HG03064 (cell line): ENCODE measurements around the gene GAMT.
"Not testable (repeated sequence)": the region's sequence is repeated elsewhere in the genome, so short reads cannot be mapped to it uniquely, and the experiment has no call there.

Source experiments
- ATAC-seq: cut with Tn5 transposase; IDR thresholded peaks from one replicate; pipeline ENCODE4 v1.9.1; 2021; ENCODE audit warnings: low read depth; ENCODE audit not compliant: unreplicated experiment

GAMT gene

GRCh38 chr19:1420085-1420484 lies 18.7 kb upstream of the GAMT start:
- not testable (repeated sequence) for ATAC-seq

DNA sequence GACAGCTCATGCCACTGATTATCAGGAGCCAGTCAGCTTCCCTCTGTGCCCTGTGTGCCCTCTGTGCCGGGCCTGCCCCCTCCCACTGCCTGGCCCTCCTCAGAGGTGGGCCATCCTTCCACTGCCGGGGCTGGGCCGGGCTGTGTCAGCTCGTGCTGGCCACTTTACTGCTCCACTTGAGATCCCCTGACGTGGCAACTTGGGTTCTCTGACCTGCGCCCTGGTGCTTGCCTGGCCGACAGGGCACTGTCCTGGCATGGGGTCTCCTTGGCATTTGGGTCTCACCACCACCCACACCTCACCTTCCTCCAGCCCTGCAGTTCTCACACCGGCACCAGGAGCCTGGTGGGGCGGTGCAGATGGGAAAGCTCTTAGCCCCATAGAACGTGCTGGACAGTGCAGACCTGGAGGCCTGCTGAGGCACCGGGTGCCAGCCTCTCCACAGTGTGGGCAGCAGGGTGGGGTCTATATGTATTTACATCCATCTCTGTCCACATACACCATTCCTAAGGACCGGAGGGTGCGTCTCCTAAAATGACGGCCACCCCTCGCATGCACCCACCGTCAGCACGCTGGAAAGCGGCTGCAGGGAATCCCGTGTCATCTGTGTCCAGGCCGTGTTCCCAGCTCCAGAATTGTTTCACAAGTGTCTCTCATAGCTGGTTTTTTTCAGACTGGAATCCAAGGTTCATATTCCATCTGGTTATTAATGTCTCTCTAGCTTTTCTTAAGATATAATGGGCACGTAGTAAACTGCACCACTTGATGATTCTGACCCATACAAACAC lies 17.8 kb upstream of the GAMT start:
- no peak for ATAC-seq

DNA sequence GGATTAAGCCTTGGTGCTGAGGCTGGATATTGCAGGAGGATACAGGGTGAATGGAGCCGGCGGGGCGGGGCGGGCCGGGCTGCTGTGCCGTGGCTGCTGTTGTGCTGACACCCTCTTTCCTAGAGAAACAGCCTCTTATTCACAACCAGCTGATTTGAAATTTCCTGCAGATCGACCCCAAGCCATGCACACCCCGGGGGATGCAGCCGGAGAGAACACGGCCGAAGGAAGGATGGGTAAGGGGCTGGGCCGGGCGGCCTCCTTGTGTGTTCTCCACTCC lies 17.1 kb upstream of the GAMT start:
- ATAC-seq = no peak

- ATAC-seq = no peak
Observed at GRCh38 chr19:1417681-1418495, 16.5 kb upstream of the GAMT start.

DNA sequence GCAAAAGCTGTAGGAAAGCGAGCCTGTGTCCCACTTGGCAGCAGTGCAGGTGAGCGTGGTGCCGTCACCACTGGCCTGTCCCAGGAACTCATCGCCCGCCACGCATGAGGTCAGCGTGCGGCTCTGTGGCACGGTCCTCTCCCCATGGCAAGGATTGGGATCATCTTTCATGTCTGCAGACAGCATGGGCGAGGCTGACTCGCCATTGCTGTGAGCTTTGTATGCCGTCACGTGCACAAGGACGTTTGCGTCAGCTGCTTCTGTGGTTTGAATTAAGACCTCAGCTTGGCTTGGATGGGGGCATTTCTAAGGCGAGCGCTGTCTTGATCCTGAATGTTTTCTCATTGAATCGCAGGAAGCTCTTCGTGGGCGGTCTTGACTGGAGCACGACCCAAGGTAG lies 15.8 kb upstream of the GAMT start:
- ATAC-seq = no peak

- no peak for ATAC-seq
Observed at GRCh38 chr19:1416014-1416841, 14.9 kb upstream of the GAMT start.

DNA sequence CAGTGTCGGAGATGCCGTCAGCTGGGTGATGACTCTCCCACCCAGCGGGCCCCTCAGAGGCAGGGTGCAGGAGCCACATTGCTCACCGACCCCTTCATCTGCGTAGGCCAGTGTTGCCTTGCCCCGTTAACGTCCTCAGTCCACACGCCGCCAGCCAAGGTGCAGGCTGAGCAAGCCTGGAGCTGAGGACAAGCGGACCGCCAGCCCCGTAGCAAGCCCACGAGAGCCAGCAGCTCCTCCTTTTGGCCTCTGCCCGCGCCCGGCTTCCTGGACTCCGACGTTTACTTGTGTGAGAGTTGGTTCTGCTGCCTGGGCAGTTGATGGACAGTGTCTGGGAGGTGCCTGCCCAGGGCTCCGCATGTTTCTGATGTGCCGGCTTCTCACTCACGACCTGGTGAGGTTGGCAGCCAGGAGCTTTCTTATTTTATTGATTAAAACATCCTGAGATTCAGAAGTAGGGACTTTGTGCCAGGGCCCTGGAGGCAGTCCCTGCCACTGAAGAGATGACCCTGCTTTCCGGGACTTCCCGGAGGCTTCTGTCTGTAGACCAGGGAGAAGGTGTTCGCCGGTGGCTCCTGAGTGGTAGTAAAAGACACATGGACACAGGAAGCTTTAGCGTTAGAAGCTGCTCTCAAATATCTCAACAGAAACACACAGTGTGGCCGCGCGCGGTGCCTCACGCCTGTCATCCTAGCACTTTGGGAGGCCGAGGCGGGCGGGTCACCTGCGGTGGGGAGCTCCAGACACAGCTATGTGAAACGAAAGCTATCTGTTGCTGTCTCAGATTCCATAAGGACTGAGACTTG lies 11.9 kb upstream of the GAMT start:
- no peak for ATAC-seq

GRCh38 chr19:1412323-1412923 lies 11.1 kb upstream of the GAMT start:
- no peak for ATAC-seq

- no peak for ATAC-seq
Observed at GRCh38 chr19:1411255-1412191, 10.2 kb upstream of the GAMT start.

DNA sequence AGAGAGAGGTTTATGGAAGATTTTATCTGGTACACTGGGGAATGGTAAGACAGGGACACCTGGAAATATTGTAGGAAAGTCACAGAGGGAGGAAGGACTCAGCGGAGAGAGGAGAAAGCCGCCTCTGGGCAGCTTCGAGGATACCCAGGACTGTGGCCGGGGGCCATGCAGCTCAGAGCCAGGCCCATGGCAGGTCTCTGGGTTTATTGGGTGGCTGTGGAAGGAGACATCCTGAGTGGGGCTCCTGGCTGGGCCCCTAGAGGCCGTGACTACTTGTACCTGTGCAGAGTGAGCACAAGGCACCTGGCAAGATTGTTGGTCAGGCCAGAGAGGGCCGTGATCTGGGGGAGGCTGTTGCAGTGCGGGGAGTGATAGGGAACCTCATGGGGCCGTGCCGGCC lies 9.4 kb upstream of the GAMT start:
- no peak for ATAC-seq

- no peak for ATAC-seq
Observed at GRCh38 chr19:1410136-1410786, 8.9 kb upstream of the GAMT start.

DNA sequence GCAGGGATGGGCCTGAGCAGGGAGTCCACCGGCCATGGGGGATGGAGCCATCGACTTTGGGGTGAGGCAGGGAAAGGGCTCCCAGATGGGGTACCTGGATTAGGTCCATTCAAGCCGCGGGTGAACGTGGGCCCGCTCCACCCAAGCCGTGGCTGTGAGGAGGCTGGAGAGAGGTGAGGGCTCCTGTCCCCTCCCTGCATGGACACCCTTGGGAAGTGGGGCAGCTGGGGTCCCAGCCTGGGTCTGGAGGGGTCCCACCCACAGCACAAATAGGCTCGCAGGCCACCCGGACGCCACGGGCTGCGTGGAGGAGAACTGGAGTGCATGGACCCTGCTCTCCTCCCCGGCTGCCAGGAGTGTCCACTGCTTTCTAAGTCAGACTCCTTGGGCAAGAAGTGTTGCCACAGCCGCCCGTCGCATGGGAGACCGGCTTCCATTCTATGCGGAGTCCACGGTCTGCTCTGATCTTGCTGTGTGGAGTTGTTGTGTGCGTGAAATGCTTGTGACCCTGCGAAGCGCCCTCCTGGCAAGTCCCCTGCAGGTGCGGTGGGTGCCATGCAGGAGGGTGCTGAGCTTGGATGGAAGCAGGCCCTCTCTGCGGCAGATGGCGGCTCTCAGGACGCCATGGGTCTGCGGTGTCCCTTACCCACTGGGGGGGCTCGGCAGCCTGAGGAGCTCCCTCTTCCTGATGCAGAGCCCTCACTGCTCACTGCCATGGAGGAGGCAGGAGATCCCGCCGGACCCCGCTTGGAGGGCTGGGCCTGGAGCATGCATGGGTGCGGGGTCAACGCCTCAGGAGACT lies 8.1 kb upstream of the GAMT start:
- ATAC-seq = no peak

- peak; percentile 15 for ATAC-seq
Observed at GRCh38 chr19:1408300-1409203, 7.2 kb upstream of the GAMT start.

- peak; percentile 31 for ATAC-seq
Observed at GRCh38 chr19:1407528-1408299, 6.4 kb upstream of the GAMT start, which contains the start of gene DAZAP1. DAZAP1 (plus strand) TSS chr19:1407586; CDS start chr19:1407774, 188 bp downstream.

- ATAC-seq = peak; percentile 62
Observed at GRCh38 chr19:1406774-1407527, 5.6 kb upstream of the GAMT start.
